Stimulated activated CD4-positive, alpha-beta T cell treated with anti-CD3 and anti-CD28 coated beads, Interleukin-1b, Interleukin-23, amount 100 ng/mL, for 1 hour (primary cell): ENCODE results near the gene CACNA1H.

Experiments
- DNase-seq, 2 donors: peaks; one replicate each; pipeline ENCODE4 v3.0.0-alpha.2; 2020; ENCODE audit warnings: low read depth in 2 of 2

CACNA1H gene

DNA sequence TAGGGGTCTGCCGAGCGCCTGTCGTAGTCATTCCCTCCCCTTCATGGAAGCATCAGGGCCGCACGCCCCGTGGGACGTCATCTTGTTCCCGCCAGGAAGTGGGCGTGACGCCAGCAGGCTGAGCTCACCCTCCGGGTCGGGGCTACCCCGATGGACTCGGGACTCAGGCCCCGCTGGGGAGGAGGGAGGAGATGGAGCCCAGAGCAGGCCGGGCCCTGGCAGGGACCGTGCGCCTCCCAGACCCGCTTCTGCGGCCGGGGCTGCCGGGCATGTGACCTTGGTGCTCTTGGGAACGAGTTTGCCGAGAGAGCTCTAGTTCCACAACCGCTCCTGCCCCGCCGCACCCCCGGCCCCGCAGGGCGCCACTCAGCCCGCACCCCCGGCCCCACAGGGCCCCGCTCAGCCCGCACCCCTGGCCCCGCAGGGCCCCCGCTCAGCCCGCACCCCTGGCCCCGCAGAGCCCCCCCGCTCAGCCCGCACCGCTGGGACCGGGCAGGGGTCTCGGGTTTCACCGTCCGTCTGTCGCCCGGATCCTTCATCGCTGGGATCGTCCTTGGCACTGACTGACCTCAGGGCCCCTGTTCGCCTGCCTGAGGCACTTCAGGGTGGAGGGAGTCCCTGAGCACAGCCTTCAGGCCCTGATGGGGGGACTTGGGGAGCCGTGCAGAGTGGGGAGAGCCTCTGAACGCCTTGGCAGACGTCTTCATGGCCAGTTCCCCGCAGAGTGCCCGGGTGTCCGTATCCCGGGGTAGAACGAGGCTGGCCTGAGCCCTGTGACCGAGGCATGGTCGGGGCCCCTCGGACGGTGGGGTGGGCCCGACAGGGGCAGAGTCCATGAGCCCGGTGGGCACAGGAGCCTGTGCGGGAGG, 5.8 kb downstream of the CACNA1H start:
- no peak for DNase-seq

DNA sequence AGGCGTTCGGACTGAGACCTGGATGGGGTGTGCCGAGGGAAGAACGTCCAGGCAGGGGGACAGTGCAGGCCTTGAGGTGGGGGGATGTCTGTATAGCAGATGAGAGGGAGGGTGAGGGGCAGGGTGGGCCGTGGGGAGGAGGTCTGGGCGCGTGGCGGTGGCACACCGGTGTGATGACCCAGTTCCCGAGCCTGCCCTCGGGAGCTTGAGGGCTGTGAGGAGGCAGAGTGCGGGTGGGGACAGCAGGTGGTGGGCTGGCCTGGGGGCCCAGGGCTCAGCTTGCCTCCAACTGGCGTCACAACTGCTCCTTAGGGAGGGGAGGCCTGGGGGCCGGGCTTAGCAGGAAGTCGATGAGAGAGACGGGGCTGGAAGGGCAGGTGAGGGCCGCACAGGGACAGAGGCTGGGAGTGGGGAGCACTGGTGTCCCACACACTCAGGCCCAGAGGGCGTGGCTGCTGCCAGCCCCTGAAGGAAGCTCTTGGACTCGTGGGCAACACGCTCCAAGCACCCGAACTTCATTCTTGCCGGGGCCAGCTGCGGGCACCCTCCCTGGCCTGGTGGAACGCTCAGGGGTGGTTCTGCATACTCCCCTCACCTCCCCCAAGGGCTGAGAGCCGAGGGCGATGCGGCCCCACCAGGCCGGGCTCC, 6.5 kb downstream of the CACNA1H start:
- DNase-seq = no peak

DNA sequence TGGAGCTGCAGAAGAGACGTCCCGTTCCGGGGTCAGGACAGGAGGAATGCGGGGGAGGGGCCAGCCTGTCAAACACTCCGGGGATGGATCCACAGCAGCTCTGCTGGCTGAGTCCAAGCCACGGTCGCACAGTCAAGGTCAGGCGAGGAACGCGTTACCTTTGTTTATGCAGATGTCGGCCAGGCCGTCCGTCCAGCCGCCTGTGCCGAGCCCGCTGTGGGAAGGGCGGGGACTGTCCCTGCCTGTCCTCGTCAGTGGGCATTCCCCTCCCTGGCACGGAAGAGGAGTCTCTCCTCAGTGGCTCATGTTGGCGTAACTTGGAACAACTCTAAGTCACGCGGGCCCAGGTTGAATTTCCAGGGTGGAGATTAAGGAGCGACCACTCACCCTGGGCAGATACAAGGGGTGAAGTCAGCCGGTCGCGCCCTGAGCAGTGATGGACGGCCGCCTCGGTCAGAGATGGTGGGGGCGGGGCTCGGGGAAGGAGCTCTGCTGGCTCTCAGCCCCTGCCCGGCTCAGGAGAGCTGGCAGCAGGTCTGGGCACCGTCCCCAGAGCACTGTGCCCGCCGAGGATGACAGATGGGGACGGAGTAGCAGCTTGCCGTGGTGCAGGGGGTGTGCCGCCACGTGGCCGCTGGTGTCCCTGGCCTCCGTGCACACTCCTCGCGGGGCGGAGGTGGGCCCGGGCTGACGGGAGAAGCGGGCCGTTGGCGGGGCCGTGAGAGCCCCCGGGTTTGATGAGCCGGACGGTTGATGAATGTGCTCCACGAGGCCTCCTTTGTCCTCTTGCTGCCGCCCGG, 7.3 kb downstream of the CACNA1H start:
- DNase-seq = no peak

DNA sequence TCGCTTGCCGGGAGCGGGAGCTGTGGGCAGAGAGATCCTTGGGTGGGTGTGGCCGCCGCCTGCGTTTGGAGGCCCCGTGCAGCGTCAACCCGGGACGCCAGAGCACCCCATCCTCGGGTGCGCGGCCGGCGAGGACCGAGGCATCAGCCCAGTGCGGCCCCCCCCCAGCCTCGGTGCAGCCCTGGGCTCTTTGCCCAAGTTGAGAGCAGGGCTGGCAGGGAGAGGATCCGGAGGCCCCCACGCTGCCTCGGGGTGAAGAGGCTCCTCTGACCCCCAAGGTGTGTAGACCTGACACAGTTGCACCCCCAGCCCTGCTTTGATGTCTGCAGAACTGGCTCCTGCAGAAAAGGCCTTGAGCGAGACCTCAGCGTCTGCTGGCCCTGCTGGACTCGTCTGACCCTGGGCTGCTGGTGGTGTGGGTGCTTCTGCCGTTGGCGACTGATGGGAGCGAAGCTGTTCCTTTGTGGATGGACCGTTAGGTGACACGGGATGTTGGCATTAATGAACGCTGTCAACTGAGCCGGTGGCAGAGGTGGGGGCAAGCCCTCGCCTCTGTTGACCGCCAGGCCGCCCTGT, 8.0 kb downstream of the CACNA1H start:
- DNase-seq = no peak

DNA sequence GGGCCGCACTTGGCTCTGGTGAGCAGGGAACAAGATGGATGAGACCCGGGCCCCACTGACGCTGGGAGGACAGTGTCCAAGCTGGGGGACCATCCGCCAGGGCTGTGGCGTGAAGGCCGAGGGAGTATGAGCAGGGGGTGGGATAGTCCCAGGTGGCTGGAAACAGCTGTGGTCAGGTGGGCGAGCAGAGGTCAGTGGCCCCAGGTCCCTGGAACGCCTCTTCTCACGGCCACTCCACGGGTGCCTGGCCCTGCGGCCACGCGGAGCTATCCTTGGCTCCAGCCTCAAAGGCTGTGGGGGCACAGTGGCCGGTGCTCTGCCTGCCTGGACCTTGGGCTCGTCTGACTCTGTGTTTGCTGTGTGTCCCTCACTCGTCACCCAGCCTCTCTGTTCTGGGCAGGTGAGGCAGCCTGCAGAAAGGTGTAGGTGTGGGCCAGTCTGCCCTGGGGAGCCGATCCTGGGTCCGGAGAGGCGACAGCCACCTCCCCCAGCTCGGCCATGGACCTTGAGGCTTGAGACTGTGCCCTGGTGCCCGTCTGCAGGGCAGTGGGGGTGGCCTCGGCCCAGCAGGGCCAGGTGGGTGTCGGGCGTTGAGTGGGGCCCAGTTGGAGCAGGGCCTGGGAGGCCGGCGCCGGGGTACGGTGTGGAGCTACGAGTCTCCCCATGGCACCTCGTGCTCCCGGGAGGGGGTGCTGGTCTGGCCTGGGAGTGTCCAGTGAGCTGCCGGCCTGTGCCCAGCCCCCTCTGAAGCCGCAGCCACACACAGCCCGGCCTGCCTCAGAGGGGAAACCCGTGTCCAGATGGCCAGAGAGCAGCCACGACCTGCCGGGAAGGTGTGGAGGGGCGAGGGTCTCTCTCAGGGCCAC, 10.0 kb downstream of the CACNA1H start:
- no peak for DNase-seq

DNA sequence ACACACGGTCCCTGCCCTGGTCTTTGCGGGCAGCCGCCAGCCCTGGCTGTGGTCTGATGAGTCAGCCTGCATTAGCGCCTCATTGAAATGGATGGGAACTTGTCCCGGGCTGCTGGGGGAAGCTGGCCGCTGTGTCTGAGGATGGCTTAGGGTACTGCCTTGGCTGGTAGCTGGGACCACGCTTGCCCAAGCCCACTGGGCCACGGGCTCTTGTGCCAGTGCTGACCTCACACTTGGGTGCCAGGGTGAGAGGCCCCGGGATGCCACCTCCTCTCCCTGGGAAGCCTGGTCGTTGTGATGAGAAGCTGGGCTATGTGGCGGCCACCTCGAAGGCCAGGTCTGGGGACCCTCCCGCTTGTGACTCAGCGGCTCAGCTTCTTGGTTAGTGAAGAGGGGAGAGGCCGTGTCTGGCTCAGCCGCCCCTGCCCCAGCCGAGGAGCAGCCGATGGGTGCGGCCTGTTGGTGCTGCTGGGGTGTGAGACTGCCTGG, 10.7 kb downstream of the CACNA1H start:
- DNase-seq = no peak

DNA sequence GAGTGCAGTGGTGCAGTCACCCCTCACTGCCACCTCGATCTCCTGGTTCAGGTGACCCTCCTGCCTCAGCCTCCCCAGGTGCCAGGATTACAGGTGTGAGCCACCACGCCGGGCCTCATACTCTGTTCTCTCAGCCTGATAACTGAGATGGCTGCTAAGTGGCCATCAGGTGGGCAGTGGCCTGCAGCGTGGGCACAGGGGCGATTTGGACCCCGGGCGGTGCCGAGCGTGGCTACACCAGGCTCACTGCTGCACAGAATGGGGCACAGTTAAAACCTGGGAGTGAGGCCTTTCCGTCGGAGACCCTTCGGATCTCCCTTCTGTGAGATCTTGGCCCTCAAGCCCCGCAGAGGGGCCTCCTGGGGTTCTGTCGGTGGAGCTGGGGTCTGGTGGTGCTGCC, 11.5 kb downstream of the CACNA1H start:
- DNase-seq = no peak

DNA sequence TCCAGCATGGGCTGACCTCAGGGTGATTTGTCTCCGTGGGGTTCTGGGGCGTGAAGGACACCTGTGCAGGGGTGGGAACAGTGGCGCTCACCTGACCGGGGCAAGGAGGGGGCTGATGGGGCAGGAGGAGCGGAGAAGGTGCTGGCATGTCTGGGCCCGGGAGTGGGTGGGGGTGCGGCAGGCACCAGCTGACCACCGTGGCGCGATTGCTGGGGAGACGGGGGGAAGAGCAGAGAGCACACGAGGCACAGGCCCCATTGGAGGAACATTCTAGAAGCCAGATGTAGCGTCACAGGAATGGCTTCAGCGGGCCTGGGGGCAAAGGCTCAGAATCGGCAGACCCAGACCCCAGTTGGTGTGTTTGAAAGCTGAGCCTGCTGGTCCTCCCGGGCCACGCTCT, 12.1 kb downstream of the CACNA1H start:
- DNase-seq = no peak

DNA sequence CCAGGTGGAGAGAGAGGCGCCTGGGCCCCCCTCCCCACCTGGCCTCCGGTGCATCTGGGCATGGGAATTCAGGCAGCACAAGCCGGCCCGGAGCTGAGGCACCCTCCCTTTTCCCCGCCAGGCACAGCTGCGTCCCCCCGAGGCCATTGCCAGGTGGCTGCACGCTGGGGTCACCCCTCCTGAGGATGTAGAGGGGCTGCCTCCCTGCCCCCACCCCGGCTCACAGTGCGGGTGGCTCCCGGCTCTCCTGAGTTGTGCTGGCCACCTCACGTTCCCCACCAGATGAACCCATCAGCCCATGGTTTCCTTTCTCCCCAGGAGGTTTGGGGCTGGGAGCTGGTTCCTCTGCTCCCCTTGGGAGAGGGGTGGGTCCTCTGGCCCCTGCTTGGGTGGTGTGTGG, 12.6 kb downstream of the CACNA1H start:
- DNase-seq = no peak

DNA sequence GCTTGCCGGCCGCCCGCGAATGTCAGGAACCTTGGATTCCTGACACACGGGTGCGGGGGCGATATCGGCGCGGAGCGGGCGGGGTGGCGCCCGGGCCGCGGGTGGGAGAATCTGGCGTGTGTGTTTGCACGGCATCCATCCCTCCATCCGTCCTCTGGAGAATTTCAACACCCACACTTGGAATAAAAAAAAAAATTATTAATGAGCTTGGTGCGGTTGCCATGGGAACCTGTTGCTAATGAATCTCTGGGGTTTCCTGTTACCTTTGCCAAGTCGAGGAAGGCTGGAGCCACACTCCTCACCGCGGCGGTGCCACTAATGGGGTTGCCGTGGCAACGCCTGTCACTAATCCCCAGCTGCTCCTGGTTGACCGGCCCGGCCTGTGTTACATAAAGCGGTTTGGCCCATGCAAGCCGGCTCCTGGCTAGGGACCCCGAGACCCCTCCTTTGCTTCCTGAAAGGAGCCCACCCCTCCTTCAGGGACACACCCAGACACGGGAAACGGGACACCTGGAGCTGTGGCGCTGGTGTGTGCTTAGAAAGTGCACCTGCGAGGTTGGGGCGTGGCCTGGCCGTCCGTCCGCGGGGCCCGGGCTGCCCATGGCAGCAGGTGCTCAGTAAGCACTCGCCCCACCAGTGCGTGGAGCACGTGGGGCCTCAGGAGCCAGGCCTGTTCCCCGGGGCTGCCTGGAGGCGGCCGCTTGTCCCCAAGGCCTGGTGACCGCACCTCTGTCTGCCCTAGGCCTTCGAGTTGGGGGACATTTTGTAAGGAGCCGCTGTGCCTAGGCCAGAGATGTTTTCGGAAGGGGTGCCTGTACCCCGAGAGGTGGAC, 14.6 kb downstream of the CACNA1H start:
- DNase-seq = no peak

DNA sequence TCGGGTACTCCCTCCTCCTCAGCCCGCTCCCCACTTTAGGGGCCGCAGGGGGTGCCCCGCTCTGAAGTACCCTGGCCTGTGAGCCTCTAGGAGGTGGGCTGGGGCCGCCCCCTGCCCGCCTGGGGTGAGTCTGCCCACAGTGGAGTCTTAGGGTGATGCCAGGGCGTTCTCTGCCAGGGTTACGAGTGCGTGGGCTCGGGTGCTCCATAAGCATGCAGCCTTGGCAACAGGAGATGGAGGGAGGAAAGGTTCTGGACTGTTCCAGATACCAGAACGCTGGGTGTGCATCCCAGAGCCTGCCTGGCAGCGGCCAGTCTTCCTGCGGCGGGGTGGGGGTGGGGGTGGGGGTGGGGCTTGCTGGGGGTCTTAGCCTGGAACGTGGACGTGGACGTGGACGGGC, 15.9 kb downstream of the CACNA1H start:
- DNase-seq = no peak

DNA sequence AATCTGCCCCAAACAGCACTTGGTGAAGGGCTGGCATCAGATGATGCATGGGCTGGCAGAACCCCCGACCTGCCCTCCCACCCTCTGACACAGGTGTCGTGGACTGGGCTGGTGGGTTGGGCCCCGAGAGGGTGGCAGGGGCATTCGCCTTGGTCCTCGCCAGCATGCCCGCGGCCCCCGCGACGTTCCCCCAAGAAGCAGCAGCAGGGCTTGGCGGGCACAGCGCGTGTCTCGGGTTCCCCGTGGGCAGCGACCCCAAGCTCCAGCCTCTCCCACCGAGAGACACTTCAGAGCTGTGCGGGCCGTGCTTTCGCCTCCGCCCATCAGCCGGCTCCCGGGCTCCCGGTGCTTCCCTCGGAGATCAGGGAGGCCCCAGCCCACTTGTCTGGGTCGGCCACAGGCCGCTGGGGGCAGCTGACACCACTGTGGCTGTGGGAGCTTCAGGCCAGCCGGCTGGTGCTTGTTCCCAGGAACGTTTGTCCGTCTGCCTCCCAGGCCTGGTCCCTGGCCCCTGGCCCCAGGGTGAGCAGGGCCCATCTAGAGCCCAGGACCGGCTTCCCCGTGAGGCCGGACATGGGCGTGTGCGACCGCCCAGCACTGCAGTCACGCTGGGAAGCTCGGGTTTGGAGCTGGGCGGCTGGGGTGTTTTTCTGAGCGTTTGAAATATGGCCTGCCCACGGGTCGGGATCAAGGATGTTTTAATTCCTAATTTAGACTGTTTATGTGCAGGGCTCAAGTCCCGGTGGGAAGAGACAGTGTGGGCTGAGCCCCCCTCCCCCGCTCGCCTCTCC, 16.6 kb downstream of the CACNA1H start:
- DNase-seq = no peak

DNA sequence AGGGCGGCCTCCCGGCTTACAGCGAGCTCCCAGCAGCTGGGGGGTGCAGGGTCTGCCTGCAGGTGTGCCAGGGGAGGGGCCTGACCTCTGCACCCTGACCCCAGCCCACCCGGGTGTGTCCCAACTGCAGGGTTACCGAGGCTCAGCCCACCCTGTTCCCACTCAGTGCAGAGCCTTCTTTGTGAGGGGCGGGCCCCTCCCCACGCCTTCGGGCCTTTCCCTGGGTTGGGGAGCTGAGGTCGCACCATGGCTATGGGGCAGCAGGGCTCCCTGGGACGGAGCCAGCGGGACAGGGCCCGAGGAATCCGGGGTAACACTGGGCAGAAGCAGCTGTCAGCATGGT, 17.1 kb downstream of the CACNA1H start:
- no peak for DNase-seq

DNA sequence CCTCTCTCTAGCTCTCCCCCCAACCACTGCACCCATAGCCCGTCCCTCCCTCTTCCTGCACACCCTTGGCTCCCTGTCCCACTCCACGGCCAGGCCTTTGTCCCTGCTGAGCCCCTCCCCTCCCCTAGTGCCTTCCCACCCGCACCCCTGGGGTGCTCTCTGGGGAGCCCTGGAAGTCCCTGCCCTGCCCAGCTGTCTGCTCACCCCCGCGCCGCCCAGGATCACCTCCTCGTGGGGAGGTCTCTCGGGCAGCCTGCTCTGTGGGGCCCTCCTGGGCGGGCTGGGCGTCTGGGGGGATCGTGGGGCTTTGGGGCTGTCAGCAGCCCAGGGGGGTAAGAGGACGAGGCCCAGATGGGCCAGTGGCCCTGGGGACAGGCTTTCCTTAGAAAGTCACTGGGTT, 18.1 kb downstream of the CACNA1H start:
- DNase-seq = no peak

DNA sequence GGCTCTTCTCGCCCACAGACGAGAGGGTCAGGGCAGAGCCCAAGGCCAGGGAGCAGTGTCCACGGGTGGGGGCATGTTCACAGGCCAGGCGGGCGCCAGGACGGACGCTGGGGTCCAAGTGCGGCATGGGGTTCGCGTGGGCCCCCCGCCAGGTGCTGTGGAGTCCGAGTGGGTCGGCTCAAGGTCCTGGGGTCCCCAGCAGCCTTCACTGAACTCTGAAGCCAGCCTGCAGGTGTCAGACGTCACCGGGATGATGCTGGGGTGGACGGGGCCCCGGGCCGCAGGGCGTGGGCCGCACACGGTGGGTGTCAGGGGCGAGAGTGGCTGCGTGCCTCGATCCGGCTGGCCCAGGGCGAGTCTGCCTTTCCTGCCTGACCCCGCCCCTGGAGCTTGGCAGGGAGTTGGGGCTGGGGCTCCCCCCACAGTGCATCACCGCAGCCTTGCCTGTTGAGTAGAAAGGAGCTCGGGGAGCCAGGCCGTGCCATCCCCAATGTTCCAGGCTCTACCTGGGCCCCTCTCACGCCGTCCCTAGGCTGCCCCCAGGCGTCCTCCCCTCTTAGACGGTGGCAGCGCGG, 19.0 kb downstream of the CACNA1H start:
- DNase-seq = no peak

DNA sequence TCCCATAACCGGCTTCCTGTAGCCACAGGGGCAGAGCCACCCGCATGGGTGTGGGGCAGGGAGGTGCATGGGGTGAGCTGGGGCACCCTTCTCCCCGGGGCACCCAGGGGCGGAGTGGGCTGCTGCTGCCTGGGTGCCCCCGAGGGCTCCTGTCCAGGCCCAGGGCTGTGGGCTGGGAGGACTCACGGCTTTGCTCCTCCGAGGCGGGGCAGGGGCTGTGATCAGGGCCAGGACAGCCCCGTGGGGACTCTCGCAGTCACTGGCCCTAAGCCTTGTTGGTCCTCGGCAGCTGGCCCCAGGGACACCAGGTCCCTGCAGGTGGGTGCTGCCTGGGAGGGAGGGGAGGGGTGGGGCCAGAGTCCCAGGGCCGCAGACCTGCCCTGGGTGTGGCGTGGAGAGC, 19.7 kb downstream of the CACNA1H start:
- DNase-seq = no peak

DNA sequence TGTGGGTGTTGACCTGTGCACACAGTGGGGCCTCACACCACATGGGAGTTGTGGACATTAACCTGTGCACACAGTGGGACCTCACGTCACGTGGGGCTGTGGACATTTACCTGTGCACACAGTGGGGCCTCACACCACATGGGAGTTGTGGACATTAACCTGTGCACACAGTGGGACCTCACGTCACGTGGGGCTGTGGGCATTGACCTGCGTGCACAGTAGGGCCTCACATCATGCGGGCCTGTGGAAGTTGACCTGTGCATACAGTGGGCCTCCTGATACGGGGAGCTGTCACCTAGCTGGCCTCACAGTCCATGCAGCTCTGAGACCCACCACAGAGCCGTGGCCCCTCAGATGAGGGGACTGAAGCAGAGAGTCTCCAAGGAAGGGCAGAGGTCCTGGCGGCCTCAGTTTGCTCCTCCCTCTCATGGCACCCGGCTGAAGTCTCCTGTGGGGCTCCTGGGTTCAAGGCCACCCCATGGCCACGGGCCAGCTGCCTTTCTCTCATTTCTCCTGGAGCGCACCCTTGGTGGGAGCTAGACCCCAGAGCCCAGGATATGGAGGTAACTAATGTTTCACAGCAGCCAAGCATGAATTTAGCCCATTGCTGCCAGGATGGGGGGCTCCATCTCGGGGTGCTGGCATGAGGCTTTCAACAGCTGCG, 21.0 kb downstream of the CACNA1H start:
- DNase-seq = no peak

DNA sequence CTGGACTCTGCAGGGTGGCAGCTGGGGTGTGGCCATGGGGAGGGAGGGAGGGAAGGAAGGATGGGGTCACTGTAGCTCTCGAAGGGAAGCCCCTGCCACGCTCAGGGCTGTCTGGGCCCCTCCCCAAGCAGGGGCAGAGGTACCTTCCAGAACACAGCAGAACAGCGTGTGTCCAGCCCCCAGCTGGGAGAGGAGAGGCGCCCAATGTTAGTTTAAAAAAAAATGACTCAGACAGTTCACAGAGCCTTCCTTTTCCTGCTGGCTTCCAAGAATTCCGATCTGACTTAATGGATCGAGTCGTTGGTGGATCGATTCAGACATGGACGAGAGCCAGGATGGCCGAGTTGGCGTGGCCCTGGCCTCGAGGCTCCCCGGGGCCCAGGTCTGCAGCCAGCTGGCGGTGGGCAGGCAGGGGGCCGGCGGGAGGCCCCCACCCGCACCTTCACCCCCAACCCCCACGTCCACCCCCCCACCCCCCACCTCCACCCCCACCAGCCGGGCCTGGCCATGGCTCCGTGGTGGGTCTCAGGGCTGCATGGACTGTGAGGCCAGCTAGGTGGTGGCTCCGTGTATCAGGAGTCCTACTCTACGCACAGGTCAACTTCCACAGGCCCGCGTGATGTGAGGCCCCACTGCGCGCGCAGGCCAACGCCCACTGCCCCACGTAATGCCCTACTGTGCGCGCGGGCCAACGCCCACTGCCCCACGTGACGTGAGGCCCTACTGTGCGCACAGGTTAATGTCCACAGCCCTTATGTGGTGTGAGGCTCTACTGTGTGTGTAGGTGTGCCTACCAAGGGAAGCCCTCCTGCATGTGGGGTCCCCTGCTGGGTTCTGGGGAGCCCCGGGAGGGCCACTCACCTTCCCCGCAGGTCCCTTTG, 21.8 kb downstream of the CACNA1H start:
- DNase-seq = no peak
